ENCODE results near the gene NID1.
"Not testable (repeated sequence)": the region's sequence is repeated elsewhere in the genome, so short reads cannot be mapped to it uniquely, and the experiment has no call there.

NID1 gene

DNA sequence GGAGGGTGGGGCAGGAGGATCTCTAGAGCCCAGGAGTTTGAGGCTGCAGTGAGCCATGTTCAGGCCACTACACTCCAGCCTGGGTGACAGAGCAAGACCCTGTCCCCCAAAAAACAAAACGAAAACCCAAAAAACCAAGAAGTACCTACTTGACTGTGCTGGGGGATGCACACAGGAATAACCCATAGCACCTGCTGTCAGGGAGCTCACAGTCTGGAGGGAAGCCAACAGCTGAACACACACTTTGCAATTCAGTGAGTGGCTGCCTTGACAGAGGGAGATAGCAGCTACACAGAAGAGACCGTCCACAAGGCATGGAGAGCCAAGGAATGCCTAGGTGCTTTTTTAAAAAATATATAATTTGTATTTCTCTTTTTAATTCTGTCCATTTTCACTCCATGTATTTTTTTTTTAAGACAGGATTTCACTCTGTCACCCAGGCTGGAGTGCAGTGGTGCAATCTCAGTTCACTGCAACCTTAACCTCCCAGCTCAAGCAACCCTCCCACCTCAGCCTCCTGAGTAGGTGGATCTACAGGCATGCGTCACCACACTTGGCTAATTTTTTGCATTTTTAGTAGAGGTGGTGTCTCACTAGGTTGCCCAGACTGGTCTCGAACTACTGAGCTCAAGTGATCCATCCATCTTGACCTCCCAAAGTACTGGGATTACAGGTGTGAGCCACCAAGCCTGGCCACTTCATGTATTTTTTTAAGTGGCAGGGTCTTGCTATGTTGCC is 68.7 kb downstream of the NID1 start:
- no peak for DNase-seq (ENCODE audit: low read depth)

DNA sequence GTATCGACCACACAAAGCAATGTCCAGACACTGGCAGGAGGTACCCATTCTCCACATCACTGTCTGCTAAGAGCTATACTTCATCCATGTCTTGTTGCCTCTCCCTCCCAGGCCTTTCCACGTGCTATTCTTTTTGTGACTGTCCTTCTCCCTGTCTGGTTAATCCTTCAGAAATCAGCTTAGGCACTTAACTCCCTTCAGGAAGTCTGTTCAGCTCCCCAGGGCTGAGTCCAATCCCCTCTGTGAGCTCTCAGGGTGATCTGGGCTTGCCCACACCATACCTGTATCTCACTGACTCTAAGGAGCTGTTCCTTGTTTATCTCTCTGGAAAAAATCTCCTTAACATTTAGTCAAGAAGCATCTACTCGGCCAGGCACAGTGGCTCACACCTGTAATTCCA is 69.4 kb downstream of the NID1 start:
- DNase-seq (ENCODE audit: low read depth) = no peak

DNA sequence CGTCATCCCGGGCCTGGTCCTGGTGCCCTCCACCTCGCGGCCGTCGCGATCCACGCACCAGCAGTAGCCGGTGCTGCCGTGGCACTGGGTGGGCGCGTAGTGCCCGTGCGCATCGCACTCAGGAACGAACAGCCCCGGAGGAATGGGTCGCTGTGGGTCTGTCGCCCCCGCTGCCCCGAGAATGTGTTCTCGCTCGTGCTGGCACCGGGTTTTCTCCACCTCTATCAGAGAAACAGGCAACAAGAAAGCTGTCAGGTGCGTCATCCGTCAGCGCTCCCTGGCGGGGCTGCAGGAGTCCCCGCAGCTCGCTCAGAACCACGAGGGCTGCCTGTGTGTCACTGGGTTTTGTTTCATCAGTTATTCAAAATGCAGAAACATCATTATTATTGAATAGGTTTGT is 71.2 kb downstream of the NID1 start:
- no peak for DNase-seq (ENCODE audit: low read depth)

DNA sequence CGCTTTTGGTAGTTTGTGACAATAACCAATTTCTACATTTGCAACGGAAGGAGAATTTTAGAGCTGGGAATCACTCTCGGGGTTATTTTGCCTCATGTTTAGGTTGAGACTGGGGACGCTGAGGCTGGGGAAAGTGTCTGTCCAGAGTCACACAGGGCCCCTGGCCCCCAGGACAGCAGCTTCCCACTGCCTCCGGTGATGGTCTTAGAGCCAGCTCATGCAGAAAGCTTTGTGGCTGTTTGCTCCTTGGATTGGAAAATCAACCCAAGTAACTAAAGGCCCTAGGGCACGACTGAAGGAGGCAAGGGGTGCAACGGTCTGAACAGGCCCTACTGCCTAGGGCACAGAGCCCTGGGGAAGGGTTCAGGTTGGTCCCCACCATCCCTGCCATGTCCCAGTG is 72.0 kb downstream of the NID1 start:
- DNase-seq (ENCODE audit: low read depth) = no peak

DNA sequence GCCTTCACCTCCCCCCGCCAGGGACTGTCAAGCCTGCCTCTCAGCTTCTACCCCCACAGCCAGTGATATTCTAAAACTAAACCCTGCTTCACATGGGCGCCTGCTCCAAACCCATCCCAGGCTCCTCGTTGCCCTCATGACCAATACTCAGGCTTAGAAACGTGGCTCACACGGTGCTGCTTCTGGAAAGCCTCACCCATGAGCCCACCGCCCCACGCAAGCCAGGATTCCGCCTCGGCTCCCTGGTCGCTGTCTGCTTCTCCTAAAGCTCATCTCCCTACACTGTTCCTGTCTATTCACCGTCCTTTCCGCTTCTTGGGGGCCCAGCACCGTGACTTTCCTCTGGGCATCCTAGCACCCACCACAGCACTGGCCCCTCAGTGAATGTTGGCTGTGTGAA is 72.5 kb downstream of the NID1 start:
- DNase-seq (ENCODE audit: low read depth) = no peak

DNA sequence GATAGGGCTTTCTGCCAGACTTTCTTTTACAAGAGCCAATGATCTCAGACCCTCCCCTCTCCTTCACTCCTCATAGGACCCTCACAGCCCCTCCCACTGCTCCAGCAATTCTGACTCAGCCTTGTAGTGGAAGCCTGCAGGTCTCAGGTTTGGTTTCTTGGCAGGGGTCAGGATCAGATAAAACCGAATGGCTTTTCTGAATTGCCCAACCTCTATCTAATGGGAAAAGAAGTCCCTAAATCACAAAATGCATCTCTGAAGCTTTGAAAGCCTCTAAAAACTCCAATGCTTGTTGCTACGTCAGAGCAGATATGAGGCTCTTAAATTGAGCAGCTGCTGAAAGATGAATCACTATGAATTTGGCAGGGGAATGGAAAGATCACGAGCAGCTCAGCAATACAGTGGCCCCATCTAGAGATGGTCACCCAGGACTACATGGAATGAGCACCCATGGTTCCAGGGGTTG is 74.5 kb downstream of the NID1 start:
- no peak for DNase-seq (ENCODE audit: low read depth)

DNA sequence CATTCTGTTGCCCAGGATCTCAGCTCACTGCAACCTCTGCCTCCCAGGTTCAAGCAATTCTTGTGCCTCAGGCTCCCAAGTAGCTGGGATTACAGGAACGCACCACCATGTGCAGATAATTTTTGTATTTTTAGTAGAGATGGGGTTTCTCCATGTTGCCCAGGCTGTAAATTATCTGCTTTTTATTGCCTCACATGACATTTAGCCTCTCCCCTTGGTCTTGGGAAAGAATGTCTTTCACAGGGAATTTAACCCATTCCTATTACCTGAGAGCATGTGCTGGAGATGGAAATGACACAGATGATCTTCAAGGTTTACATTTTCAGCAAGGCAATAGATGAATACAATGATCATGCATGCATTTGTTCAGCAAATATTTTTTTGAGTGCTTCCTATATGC is 75.8 kb downstream of the NID1 start:
- DNase-seq (ENCODE audit: low read depth) = no peak

DNA sequence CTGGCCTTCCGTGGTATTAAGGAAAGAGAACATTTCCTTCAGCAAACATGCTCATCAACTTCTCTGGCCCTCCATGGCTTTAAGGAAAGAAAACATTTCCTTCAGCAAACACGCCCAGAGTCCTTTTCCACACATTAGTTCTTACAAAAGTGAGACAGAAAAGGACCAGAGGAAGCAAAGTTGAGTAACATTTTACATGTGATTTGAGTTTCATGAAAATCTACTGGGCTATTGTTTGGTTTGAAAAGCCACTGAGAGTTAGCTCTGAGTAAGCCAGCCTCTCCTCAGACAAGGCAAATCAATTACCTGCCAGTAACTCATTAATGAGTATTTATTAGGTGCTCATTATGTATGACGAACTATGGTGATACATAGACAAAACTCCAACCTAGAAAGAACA is 78.0 kb downstream of the NID1 start:
- DNase-seq (ENCODE audit: low read depth) = no peak

DNA sequence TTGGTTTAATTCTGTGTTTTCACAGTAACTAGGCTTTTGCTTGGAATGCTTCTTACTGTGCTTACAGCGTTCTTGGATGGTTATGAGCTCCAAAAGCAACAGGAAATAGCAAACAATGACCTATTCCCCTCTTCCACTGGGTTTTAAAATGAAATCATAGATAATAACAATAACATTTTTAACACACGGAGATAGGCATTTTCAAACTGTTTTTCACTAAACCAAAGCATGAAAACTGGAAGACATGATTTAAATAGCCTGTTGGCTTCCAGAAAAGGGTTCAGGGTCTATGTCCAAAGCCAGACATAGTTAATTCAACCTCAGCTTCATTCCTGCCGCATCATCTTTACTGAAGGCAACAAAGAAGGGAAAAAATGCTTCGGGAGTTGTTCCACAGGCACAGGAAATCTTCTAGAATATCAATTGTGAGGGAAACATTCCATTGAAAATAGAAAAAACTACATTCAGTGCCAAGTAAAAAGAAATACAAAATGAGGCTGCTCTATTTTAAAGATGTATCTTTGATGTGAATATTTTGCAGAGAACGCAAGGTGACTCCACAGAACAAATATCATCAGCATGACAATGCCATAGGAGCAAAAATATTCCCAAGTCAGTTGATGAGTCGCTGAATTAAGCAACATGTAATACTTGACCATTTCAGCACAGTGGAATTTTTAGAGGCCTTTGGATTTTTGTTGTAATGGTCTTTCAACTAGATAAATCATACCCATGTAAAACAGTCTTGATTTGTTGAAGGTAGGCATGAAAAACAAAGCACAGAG is 80.7 kb downstream of the NID1 start:
- DNase-seq (ENCODE audit: low read depth) = no peak

DNA sequence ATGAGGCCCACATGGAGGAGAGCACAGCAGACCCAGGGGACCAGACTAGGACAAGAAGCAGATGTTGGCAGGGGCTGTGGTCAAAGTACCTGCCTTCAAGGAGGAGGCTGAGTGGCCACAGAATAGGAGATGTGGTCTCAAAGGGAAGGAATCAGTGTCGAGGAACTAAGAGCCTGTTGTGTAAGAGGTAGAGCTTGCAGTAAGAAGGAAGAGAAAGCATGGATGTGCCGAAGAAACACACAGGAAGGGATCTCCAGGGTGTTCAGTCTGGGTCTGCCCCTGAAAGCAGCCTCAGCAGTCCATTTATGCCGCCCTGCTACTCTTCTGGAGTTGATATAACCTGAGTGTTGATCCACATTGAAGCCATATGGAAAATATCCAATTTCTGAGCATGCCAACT is 83.9 kb downstream of the NID1 start:
- DNase-seq (ENCODE audit: low read depth) = no peak

DNA sequence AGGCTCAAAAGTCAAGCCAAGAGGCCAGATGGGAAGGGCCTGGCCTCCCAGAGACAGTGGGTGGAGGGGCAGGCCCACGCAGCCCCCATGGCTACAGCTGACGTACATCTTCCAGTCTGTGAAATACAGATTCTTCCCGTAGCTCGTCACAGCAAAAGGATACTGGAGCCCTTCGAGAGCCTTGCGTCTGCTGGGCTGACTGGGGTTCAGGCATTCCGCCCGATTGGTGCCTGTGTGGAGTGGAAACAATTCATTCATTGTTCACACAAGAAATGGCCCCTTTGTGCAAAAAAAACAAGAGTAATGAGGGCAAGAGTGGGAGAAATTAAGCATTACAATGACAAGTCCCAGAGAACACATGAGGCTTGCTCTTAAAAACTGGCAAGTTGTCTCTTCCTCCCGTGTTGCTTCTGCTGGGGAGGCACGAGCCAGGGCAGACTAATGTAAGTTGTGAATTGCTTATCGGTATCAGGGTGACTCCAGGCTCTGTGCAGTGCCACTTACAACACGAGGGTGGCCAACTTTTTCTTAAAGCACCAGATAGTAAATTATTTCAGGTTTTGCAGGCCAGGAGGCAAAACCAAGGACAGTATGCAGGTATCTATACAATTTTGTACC is 85.1 kb downstream of the NID1 start:
- DNase-seq (ENCODE audit: low read depth) = no peak

DNA sequence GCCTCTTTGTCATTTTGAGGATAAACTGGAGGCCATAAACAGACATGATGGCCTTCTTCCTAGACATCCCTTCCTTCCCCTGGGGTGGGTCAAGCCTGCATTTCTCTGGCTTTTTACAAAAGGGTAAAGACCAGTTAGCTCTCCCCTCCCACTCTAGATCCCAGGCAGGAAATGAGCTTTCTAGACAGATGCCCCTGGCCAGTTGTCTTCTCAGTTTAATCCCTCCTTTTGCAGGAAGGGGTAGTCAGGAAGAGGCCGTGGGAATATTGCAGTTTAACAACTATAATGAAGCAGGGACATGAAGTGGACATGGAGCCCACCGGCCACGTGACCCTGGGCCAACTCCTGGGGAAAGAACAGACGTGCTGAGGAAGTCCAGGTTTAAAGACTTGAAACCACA is 85.7 kb downstream of the NID1 start:
- no peak for DNase-seq (ENCODE audit: low read depth)

DNA sequence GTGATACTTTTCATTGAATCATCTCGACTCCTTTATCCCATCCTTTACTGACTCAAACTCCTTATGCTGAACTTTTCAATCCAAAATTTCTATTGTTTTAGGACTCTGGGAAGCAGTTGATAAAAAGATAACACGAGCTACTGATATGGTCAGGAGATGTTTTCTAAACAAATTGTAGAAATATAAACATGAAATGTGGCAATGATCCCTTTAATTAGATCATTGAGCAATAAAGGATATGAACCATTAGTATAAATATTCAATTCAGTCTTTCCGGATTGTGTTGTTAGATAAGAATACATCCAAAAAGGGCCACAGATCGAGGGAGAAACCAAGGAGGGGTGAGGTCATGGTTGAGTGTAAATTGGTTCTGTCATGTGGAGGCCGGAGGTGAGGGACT is 88.4 kb downstream of the NID1 start:
- no peak for DNase-seq (ENCODE audit: low read depth)

DNA sequence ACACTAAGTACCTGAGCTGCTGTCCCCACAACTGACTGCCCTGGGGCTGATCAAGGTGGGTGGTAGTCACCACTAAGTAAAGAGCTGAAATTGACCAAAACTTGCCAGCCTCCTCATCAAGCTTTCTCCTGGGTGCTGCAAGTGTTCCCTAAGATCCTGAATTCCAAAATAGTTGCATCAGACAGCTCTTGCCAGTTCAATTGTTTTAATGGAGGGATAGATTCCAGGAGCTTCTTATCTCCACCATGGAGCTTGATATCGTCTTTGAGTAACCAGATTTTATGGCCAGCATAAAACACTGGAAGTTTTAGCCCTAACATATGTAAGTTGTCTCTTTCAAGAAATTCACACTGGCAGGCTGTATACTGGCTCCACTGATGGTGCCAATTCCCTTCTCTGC is 90.3 kb downstream of the NID1 start:
- DNase-seq (ENCODE audit: low read depth) = no peak

DNA sequence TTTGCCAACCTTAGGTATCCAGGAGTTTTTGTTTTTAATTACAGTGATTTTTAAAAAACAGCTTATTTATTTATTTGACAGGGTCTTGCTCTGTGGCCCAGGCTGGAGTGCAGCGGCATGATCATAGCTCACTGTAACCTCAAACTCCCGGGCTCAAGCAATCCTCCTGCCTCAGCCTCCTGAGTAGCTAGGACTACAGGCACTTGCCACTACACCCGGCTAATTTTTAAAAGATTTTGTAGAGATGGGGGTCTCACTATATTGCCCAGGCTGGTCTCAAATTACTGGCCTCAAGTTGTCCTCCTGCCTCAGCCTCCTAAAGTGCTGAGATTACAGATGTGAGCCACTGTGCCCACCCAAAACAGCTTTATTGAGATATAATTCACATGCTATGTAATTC is 92.2 kb downstream of the NID1 start:
- DNase-seq (ENCODE audit: low read depth) = not testable (repeated sequence)

DNA sequence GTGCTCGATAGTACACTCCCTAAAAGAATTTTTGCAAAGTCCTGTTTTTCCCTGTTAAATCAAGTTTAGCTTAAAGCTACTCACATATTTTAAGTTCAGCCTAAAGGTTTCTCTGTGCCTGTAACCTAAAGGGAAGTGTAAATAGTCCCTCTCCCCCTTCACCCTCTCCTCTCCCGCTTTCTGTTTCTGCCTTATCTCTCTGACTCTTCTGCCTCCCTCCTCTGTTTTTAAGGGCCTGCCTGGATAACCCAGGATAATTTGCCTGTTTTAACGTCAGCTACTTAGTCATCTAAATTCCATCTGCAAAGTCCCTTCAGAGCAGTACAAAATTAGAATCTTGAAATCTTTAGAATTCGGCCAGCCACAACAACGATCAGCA is 92.6 kb downstream of the NID1 start:
- DNase-seq (ENCODE audit: low read depth) = no peak

DNA sequence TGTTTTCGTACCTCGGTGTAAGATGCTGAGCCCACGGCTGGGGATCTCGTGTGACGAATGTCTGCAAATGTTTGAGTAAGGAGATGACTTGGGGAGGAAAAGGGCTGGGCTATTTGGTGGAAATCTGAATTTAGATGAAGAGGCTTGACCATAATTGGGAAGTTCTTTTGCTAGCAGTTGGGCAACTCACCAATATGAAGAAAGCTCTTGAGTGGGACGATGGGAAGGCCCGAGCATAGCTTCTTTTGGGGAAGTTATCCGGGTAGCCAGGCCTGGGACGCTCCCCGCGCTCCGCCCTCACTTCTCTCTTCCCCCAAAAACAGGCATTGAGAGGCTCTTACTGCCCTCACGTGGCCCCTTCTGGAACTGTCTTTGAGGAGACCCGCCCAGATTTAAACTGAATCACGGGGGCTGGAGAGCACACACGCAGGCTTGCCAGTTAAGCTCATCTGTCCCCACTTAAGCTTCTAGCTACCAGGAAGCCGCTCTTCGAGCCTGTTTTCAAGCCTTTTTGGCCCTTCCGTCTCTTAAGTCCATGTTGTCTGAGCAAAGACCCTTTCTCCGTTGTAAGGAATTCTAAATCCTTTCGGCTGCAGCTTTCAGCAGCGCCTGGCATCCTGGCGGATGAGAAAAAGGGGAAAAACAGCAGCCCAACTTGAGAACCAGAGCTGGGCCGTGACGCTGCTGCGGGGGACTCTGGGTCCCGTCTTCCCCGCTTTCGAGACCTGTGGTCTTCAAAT is 93.1 kb downstream of the NID1 start:
- DNase-seq (ENCODE audit: low read depth) = peak; percentile 78

DNA sequence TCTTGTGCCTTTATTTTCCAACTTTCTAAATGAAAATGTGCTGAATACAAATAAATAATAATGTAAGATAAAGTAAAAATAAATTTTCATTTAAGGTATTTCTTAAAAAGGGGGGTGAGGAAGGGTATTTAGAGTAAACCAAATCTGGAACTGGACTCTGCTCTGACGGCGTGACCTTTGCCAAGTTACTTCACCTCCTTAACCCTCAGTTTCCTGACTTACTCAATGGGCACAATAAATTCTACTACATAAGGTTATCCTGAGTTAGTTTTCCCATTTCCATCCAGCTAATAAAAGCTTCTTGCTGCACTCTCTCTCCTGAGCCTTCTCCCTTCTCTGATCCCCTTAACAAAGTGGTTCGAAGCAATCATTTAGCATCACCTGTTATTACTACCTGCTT is 93.9 kb downstream of the NID1 start:
- DNase-seq (ENCODE audit: low read depth) = no peak

DNA sequence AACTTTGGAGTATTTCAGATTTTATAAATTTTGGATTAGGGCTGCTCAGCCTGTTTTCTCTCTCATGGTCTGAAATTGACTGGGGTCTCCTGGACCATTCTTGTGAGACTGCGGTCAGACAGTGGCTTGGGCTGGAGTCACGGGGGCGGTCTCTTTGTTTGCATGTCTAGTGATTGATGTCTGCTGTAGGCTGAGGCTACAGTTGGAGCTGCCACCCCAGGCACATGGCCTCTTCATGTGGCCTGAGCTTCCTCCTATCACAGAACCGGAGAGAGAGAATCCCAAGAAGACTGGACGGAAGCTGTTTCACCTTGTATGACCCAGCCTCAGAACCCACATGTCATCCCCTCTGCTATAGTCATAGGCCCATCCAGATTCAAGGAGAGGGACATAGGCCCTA is 96.1 kb downstream of the NID1 start:
- no peak for DNase-seq (ENCODE audit: low read depth)

DNA sequence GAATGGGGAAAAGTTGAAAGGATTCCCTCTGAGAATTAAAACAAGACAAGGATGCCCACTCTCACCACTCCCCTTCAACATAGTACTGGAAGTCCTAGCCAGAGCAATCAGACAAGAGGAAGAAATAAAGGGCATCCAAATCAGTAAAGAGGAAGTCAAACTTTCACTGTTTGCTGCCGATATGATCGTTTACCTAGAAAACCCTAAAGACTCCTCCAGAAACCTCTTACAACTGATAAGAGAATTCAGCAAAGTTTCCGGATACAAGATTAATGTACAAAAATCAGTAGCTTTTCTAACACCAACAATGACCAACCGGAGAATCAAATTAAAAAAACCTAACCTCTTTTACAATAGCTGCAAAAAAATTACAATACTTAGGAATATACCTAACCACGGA is 98.8 kb downstream of the NID1 start:
- not testable (repeated sequence) for DNase-seq (ENCODE audit: low read depth)

DNA sequence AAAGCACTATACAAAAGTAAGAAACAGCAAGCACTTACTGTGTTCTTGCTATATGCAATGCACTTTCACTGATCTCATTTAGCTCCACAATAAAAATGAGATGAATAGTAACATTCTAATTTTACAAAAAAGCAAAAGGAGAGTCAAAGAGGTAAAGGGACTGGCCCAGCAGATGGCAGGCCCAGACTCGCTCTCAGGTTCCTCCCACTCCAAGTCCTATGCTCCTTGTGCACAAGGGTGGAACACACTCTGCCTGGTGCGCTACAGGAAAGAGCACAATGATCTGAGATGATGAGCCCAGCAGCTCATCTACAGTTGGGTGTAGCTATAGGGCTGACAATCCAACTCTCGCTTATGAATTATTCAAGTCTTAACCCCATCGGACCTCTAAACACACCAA is 104.1 kb downstream of the NID1 start:
- DNase-seq (ENCODE audit: low read depth) = no peak

DNA sequence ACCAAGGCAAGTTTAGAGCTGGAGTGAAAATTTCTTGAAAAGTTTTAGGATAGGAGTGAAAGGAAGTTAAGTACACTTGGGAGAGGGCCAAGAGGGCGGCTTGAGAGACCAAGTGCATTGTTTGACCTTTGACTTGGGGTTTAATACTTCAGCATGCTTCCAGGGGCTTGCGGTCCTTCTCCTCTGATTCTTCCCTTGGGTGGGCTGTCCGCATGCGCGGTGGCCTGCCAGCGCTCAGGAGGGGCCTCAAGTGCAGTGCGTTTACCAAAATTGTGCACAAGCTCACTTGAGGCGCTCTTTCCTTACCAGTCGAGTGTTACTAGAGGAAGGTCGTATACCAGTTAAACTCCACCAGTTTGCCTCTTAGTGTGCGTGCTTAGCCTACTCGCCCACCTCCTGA is 106.9 kb downstream of the NID1 start:
- DNase-seq (ENCODE audit: low read depth) = no peak

DNA sequence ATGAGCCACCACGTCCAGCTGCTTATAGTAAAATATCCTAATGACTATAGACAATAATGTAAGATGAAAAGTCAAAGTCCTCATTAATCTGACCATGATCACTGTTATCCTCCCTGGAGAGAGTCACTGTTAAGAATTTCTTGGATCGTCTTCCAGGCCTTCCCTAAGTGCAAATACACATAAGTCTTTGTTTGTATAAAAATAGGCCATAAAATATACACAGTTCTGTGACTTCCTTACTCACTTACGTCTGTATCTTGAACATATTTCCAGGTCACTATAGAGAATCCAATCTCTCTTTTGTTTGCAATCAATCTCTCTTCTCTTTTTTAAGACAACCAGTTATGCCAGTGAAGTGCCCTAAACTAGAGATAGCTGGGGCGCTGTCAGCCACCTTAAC is 109.1 kb downstream of the NID1 start:
- DNase-seq (ENCODE audit: low read depth) = no peak

Data from activated T-helper 9 cell treated with anti-CD3 and anti-CD28 coated beads, Interleukin-2, amount 50 U/mL, for 16 hours (primary cell).